Activated CD4-positive, alpha-beta T cell treated with anti-CD3 and anti-CD28 coated beads, Interleukin-2, Interleukin-6, amounts not matched to agents 100 ng/mL and 50 ng/mL, durations not matched to agents 16 hours and 8 hours (primary cell): ENCODE data around the gene RNF208.
"Not testable (repeated sequence)": the region's sequence is repeated elsewhere in the genome, so short reads cannot be mapped to it uniquely, and the experiment has no call there.

Experiments
- DNase-seq: peaks from one replicate; pipeline ENCODE4 v3.0.0-alpha.2; 2020

RNF208 gene

DNA sequence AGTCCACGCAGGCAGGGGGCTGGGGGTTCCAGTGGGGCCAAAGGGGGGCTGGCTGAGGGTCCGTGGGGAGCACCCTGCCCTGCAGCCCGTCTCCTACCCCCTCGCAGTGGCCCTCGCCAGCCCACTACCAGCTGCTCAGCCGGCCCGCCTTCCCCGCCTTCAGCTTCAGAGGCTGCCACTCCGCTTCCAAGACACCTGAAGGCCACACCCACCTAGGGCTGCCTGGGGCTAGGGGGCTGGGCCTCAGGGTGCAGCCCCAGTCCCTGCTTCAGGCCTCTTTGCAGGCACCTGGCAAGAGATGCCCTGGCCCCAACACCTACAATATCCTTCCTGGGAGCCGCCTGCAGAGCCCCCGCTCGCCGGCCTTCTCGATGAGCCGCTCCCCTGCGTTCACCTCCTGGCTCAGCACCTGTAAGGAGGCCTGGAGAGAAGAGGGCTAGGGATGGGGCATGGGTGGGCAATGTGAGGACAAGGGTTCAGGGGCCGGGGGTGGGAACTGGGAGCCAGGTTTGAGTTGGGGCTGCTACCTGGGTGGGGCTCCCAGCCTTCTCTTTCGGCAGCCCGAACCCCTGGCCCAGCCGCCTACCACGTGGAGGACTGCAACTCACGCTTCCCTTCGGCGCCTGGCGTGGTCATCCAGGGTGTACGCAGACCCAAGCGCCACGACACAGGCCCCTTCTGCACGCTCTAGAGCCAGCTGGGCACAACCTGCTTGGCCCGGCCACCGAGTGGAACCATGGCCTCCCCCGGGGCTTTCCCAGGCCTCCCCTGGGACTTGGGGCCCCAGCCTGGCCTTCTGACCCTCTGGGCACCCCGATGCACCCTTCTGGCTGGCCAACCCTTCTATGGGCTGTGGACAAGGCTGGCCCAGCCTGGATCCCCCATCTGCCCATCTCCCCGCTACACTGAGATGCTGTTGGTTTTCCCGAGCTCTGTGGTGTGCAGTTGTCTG, 30.8 kb upstream of the RNF208 start:
- DNase-seq: no peak

GRCh38 chr9:137251490-137252268, 29.6 kb upstream of the RNF208 start:
- DNase-seq: no peak

DNA sequence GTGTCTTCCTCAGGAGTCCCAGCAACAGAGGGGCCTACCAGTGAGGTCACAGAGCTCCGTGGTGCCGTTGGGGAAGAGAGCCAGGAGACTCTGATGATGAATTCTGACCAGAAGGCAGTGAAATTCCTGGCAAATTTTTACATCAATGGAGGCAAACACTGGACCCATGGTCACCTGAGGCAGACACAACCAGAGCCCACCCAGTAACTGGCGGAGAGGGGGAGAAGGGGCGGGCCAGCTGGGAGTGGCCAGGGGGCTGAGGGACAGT, 29.1 kb upstream of the RNF208 start, which contains the start of gene STPG3:
Gene STPG3 (plus strand): TSS at position 93 of the 268 bp plus-strand sequence. CDS start 1 bp downstream, at position 94.
- DNase-seq: no peak

- DNase-seq: no peak
Measured at GRCh38 chr9:137250329-137251193, 28.5 kb upstream of the RNF208 start.

- no peak for DNase-seq
Measured at GRCh38 chr9:137247916-137248175, 25.8 kb upstream of the RNF208 start.

DNA sequence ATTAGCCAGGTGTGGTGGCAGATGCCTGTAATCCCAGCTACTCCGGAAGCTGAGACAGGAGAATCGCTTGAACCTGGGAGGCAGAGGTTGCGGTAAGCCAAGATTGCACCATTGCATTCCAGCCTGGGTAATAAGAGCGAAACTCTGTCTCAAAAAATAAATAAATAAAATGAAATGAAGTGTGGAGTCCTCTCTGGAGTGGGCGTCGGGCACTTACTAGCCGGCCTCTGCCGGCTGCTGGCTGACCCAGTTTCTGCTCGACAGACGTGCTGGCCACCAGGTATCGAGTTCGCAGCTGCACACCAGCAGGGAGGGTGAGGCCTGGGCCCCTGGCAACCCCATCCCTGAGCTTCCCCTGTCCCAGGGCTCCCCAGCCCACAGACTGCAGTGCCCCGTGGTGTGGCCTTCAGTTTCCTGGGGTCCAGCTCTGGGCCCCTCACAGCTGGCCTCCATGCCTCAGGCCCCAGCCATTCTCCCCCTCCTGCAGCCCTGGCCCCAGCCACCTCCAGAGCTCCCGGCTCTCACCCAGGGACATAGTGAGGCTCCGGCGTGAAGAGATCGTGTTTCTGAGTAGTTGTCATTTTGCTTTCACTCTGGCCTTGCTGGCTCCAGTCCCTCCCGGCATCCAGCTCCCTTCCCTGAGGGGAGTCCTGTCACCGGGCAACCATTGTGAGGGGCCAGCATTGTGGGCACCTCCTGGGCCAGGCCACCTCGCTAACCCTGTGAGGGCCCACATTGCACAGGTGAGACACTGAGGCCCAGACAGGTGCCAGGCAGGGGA, 25.3 kb upstream of the RNF208 start:
- no peak for DNase-seq

GRCh38 chr9:137245450-137246421, 23.7 kb upstream of the RNF208 start:
- no peak for DNase-seq

- DNase-seq: no peak
Measured at GRCh38 chr9:137244486-137245449, 22.7 kb upstream of the RNF208 start.

DNA sequence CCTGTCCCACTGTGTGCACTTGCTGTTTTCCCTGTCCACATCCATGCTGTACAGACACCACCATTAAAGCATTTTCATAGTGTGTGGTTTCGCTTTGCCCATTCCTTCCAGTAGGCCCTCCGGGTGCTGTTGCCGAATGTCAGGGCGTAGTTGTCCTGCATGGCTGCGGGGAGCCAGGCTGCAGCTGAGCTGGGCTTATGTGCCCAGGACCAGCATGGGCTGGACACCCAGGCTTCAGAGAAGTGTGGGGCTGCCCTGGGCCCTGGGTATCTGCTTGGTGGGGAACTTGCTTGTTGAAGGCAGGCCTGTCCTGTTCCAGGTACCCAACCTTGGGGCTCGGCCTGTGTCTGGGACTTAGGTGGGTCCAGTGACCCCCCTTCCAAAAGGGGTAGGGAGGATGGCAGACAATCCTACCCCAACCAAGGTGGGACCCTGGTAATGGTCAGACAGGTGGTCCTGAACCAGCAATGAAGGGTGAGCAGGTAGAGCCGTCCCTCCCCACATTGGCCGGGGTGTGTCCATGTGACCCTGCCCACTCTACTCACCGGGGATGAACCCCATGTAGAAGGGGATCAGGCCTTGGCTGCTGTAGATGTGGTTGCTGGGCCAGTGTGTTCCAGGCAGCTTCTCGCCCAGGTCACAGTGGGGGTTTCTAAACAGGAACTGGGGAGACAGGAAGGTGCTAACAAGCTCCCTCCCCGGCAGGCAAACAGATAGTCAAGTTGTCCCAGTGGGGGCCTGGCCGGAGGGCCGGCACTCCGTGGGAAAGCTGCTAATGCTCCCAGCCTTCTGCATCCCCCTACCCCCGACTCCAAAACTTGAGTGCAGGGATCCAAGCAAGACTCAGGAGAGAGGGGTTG, 21.8 kb upstream of the RNF208 start:
- peak; percentile 42 for DNase-seq

DNA sequence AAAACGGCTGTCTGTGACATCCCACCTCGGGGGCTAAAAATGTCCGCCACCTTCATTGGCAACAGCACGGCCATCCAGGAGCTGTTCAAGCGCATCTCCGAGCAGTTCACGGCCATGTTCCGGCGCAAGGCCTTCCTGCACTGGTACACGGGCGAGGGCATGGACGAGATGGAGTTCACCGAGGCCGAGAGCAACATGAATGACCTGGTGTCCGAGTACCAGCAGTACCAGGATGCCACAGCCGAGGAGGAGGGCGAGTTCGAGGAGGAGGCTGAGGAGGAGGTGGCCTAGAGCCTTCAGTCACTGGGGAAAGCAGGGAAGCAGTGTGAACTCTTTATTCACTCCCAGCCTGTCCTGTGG, 21.2 kb upstream of the RNF208 start:
- not testable (repeated sequence) for DNase-seq

DNA sequence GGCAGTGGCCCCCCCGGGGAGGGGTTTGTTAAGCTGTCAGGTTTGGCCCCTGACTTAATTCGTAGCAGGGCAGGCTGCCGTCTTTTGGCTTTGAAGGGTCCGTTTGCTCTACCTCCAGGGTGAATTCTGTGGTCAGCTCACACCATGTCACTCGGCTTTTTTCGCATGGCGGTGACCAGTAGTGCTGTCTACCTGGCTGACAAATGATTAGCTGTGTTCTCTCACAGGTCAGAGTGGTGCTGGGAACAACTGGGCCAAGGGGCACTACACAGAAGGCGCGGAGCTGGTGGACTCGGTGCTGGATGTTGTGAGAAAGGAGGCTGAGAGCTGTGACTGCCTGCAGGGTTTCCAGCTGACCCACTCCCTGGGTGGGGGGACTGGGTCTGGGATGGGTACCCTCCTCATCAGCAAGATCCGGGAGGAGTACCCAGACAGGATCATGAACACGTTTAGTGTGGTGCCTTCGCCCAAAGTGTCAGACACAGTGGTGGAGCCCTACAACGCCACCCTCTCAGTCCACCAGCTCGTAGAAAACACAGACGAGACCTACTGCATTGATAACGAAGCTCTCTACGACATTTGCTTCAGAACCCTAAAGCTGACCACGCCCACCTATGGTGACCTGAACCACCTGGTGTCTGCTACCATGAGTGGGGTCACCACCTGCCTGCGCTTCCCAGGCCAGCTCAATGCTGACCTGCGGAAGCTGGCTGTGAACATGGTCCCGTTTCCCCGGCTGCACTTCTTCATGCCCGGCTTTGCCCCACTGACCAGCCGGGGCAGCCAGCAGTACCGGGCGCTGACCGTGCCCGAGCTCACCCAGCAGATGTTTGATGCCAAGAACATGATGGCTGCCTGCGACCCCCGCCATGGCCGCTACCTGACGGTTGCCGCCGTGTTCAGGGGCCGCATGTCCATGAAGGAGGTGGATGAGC, 20.5 kb upstream of the RNF208 start:
- peak; percentile 18 for DNase-seq

GRCh38 chr9:137241490-137242268, 19.6 kb upstream of the RNF208 start:
- peak; percentile 73 for DNase-seq

DNA sequence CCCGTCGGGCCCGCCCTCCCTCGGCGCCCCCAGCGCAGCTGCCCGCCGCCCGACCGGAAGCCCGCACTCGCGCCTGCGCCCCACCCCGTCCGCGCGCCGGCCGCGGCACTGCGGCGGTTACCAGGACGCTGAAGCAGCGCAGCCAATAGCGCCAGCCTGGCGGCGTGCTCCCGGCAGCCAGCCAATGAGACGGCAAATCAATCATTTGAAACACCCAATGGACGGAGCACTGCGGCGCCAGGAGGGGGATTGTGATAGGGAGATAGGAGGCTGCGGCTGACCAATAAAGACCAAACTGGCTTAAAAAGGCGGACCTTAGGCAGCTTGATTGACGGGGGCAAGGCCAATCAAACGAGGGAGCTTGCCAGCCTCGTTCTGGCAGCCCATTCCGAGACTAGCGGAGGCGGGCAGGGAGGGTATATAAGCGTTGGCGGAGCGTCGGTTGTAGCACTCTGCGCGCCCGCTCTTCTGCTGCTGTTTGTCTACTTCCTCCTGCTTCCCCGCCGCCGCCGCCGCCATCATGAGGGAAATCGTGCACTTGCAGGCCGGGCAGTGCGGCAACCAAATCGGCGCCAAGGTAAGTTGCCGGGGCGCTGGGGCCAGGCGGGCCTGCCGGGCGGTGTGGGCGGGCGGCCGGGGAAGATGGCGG, 18.9 kb upstream of the RNF208 start, which contains the start of gene TUBB4B:
Gene TUBB4B (plus strand): TSS at position 447 of the 649 bp plus-strand sequence. CDS start 74 bp downstream, at position 521.
- DNase-seq: peak; percentile 99

DNA sequence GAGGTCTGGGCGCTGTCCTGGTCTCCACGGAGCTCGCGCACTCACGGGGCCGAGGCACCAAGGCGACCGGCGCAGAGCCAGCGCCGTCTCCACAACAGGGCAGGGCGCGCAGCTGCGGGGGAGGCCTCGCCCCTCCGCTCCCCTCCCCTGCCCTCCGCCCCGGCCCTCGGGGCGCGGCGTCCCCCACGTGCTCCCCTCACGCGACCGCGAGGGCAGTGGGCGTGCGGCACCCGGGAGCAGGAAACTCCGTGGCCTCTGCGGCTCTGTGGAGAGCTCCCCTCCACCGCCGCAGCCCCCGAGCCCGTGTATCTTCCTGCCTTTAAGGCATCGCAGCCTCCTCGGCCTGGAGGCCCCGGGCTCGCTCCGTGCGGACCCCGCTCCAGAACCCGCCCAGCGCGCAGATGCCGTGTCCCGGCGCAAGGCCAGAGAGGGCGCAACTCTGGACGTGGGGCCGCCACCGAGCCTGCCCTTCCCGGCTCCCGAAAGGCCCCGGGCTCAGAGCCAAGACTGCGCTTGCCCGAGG, 18.3 kb upstream of the RNF208 start:
- DNase-seq: peak; percentile 74

GRCh38 chr9:137239541-137240200, 17.6 kb upstream of the RNF208 start:
- not testable (repeated sequence) for DNase-seq
